ENCODE results near the gene NOD2. TPM values are rescaled to one million over a fixed set of nuclear protein-coding genes. Genes with fewer than 3 reads are reported as not detected.

Gene NOD2
- total and polyA plus RNA-seq, 2 experiments from 2014 or later: 0.05 TPM; not detected in 1

- H3K27me3 ChIP-seq: peaks cover 36% of the 10 kb centered on the region
- no peaks in the 10 kb centered on the region for H3K4me1 ChIP-seq (ENCODE audit: low read depth)
- TF ChIP-seq, protein P1, sequence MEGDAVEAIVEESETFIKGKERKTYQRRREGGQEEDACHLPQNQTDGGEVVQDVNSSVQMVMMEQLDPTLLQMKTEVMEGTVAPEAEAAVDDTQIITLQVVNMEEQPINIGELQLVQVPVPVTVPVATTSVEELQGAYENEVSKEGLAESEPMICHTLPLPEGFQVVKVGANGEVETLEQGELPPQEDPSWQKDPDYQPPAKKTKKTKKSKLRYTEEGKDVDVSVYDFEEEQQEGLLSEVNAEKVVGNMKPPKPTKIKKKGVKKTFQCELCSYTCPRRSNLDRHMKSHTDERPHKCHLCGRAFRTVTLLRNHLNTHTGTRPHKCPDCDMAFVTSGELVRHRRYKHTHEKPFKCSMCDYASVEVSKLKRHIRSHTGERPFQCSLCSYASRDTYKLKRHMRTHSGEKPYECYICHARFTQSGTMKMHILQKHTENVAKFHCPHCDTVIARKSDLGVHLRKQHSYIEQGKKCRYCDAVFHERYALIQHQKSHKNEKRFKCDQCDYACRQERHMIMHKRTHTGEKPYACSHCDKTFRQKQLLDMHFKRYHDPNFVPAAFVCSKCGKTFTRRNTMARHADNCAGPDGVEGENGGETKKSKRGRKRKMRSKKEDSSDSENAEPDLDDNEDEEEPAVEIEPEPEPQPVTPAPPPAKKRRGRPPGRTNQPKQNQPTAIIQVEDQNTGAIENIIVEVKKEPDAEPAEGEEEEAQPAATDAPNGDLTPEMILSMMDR (IDR thresholded peaks at IDR 0.05; ENCODE audit: low read depth, low read length): no peak
- peak in 1 of 2 donors; percentile 79 for DNase-seq (ENCODE audit: low read depth in 1 of 2, low spot score in 1 of 2)
- no peak overlapping the region for H3K4me3 ChIP-seq
- no peaks in the 10 kb centered on the region for H3K9me3 ChIP-seq (ENCODE audit: low read depth)
- no peaks in the 10 kb centered on the region for H3K36me3 ChIP-seq
- H3K27ac ChIP-seq: no peak overlapping the region
These were observed 3.4 kb downstream of the NOD2 start for GRCh38 chr16:50696575-50697420.

GRCh38 chr16:50697421-50697715 lies 4.0 kb downstream of the NOD2 start:
- Histone ChIP-seq H3K4me3 (no peak overlapping the region), H3K4me1 (ENCODE audit: low read depth) (no peaks in the 10 kb centered on the region), H3K27ac (no peak overlapping the region), H3K9me3 (ENCODE audit: low read depth) (no peaks in the 10 kb centered on the region), H3K36me3 (no peaks in the 10 kb centered on the region), H3K27me3 (peaks cover 30% of the 10 kb centered on the region)
- no peak for DNase-seq (ENCODE audit: low read depth in 1 of 2, low spot score in 1 of 2)
- TF ChIP-seq, protein P1 (IDR thresholded peaks at IDR 0.05; ENCODE audit: low read depth, low read length): no peak

DNA sequence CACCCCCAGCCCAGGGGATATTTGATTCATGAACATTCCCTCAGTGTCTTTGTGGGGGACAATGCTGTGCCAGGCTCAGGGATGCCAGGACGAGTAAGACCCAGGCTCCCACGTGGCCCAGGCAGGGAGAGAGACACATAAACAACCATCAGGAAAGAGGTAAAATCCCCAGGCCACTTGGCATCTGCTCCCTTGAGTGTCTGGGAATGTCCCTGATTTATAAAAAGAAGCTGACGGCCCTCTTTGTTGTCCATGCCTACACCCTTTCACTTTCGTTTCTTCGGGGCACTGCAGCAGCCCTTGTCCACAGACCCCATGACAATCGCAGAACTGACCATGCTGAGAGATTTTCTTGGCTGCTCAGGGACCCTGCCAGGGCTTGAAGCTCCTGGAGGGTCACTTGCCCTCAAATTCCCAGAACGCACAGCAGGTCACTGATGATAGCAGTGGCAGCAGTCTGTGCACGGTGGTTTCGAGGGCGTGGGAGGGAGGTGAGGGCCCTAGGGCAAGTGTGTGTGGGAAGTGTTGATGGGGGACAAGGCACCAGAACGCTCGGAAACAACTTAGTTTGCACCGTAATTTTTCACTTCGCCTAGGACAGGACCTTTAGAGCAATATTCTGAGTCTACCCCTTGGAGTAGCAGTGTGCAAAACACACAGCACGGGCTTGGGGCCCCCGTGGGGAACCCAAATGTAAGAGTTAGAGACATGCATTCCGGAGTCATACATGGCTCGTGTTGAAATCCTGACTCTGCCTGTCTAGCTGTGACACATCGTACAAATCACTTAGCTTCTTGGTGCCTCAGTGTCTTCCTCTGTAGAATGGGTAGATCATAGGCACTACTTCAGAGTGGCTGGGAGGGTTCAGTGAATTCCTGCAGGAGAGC lies 4.7 kb downstream of the NOD2 start:
- peak in 1 of 2 donors; percentile 46 for DNase-seq (ENCODE audit: low read depth in 1 of 2, low spot score in 1 of 2)
- H3K4me3 ChIP-seq: no peak overlapping the region
- no peaks in the 10 kb centered on the region for H3K36me3 ChIP-seq
- no peaks in the 10 kb centered on the region for H3K9me3 ChIP-seq (ENCODE audit: low read depth)
- TF ChIP-seq, protein P1 (IDR thresholded peaks at IDR 0.05; ENCODE audit: low read depth, low read length): no peak
- peaks cover 22% of the 10 kb centered on the region for H3K27me3 ChIP-seq
- H3K4me1 ChIP-seq (ENCODE audit: low read depth): no peaks in the 10 kb centered on the region
- no peak overlapping the region for H3K27ac ChIP-seq

DNA sequence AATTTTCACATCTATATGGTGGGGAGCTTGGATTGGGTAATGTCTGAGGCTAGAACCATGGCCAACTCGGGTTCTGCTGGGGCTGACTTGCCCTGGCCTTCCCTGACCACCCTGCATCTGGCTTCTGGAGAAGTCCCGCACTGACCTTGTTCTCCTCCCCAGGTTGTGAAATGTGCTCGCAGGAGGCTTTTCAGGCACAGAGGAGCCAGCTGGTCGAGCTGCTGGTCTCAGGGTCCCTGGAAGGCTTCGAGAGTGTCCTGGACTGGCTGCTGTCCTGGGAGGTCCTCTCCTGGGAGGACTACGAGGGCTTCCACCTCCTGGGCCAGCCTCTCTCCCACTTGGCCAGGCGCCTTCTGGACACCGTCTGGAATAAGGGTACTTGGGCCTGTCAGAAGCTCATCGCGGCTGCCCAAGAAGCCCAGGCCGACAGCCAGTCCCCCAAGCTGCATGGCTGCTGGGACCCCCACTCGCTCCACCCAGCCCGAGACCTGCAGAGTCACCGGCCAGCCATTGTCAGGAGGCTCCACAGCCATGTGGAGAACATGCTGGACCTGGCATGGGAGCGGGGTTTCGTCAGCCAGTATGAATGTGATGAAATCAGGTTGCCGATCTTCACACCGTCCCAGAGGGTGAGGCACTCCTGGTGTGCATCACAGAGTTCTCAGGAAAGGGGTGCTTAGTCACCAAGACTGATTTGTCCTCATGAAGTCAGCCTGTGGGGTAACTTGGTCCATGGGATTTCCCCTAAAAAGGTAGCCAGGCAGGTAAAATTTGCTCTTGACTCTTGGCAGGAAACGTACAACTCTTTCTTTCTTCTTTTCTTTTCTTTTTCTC lies 6.1 kb downstream of the NOD2 start:
- TF ChIP-seq, protein P1 (IDR thresholded peaks at IDR 0.05; ENCODE audit: low read depth, low read length): no peak
- H3K9me3 ChIP-seq (ENCODE audit: low read depth): no peaks in the 10 kb centered on the region
- H3K4me1 ChIP-seq (ENCODE audit: low read depth): no peaks in the 10 kb centered on the region
- H3K36me3 ChIP-seq: no peaks in the 10 kb centered on the region
- peak in 1 of 2 donors; percentile 64 for DNase-seq (ENCODE audit: low read depth in 1 of 2, low spot score in 1 of 2)
- H3K4me3 ChIP-seq: no peak overlapping the region
- H3K27ac ChIP-seq: no peak overlapping the region
- peaks cover 8% of the 10 kb centered on the region for H3K27me3 ChIP-seq

DNA sequence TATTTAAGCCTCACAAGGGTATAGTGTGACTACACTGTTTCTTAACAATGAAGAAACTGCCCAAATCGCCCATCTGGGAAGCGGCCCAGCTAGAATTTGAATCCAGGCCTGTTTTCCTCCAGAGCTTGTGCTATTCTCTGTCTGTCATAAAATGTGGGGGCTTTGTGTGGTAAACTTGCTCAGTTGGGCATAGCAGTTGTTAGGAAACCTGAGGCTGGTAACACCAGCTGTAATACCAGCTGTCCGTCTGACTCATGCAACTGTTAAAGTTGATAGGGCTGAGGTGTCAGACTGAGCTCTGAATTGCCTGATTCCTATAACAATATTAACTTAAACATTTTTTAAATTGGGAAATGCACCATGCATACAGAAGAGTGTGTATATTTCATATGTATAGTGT lies 9.3 kb downstream of the NOD2 start:
- no peaks in the 10 kb centered on the region for H3K27me3 ChIP-seq

More for the DNA sequence above, 9.3 kb downstream of the NOD2 start:
- TF ChIP-seq, protein P1 (IDR thresholded peaks at IDR 0.05; ENCODE audit: low read depth, low read length): no peak
- Histone ChIP-seq H3K36me3 (no peaks in the 10 kb centered on the region), H3K9me3 (ENCODE audit: low read depth) (no peaks in the 10 kb centered on the region), H3K4me1 (ENCODE audit: low read depth) (no peaks in the 10 kb centered on the region), H3K27ac (no peak overlapping the region), H3K4me3 (no peak overlapping the region)
- DNase-seq (ENCODE audit: low read depth in 1 of 2, low spot score in 1 of 2): no peak
